PC-3 (cell line): Measurements from ENCODE around the gene DRAP1.

ENCODE experiments used
- CTCF ChIP-seq: fragments of 300-600 bp; sonication (generic); conservative IDR thresholded peaks from 2 replicates; pipeline ENCODE4 v1.5.1; 2017; ENCODE audit warnings: antibody characterized with exemption, low read depth, mild to moderate bottlenecking, low read length
- EZH2 ChIP-seq: fragments of 300-600 bp; sonication (generic); IDR thresholded peaks from one replicate; pipeline ENCODE4 v1.6.1; 2017; ENCODE audit warnings: antibody characterized with exemption, mild to moderate bottlenecking, low read length; ENCODE audit not compliant: unreplicated experiment

GRCh38 chr11:65947133-65947532 lies 27.9 kb downstream of the DRAP1 start:
- TF ChIP-seq CTCF (no peak), EZH2 (no peak)
